ENCODE measurements around the gene ZNF648. TPM values are rescaled to one million over a fixed set of nuclear protein-coding genes. Genes with fewer than 3 reads are reported as not detected.
"Not testable (repeated sequence)": the region's sequence is repeated elsewhere in the genome, so short reads cannot be mapped to it uniquely, and the experiment has no call there.

Gene ZNF648
- total RNA-seq, 4 donors from 2014 or later = not detected

DNA sequence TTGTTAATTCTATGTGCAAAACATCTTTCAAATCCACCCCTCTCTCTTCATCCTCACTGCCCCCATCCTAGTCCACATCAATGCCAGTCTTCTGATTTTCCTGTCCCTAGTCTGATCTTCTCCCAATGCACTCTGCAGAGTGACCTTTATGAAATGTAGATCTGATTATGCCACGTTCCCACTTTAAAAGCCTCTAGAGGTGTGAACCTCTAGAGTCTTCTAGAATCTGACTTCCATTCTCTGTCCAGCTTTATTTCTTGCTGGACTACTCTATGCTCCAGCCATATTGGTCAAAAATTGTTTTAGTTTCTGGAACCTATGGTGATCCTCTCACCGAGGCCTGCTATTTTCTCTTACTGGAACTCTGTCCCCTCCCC is 32.5 kb downstream of the ZNF648 start:
- Histone ChIP-seq H3K4me1 (peaks cover 0 to 4% (median 0%) of the 10 kb centered on the region in 4 donors), H3K27ac (peak overlapping the region; percentile 72 to 84 (median 76)), H3K4me3 (peak overlapping the region; percentile 50 to 64 (median 56)), H3K27me3 (no peaks in the 10 kb centered on the region), H3K9me3 (no peaks in the 10 kb centered on the region), H3K36me3 (no peaks in the 10 kb centered on the region)
- DNase-seq = no peak
- TF ChIP-seq, protein P1, sequence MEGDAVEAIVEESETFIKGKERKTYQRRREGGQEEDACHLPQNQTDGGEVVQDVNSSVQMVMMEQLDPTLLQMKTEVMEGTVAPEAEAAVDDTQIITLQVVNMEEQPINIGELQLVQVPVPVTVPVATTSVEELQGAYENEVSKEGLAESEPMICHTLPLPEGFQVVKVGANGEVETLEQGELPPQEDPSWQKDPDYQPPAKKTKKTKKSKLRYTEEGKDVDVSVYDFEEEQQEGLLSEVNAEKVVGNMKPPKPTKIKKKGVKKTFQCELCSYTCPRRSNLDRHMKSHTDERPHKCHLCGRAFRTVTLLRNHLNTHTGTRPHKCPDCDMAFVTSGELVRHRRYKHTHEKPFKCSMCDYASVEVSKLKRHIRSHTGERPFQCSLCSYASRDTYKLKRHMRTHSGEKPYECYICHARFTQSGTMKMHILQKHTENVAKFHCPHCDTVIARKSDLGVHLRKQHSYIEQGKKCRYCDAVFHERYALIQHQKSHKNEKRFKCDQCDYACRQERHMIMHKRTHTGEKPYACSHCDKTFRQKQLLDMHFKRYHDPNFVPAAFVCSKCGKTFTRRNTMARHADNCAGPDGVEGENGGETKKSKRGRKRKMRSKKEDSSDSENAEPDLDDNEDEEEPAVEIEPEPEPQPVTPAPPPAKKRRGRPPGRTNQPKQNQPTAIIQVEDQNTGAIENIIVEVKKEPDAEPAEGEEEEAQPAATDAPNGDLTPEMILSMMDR (IDR thresholded peaks at IDR 0.05) = no peak
- no peak for TF ChIP-seq POLR2A (IDR thresholded peaks at IDR 0.05)

DNA sequence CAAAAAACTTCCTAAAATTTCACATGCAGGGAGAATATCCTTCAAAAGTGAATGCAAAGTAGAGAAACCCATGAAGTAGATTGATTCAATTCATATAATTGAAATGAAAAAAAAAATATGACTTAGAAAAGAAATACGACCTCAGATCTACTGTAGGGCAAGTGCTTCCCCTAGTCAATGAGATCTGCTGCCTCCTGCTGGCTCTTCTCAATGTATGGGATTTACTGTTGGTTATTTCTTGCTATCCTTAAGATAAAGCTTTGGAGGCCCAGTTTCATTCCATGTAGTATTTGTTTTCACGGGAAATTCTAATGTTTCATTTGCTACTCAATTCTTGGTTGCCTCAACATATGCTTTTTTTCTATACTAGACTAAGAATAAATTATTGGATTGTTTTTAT is 46.2 kb downstream of the ZNF648 start:
- no peak overlapping the region for H3K4me3 ChIP-seq
- H3K27me3 ChIP-seq = no peaks in the 10 kb centered on the region
- DNase-seq = no peak
- no peak for TF ChIP-seq POLR2A (IDR thresholded peaks at IDR 0.05)
- TF ChIP-seq, protein P1 (IDR thresholded peaks at IDR 0.05) = no peak
- no peaks in the 10 kb centered on the region for H3K36me3 ChIP-seq
- H3K9me3 ChIP-seq = no peaks in the 10 kb centered on the region
- no peak overlapping the region for H3K27ac ChIP-seq
- no peaks in the 10 kb centered on the region for H3K4me1 ChIP-seq

DNA sequence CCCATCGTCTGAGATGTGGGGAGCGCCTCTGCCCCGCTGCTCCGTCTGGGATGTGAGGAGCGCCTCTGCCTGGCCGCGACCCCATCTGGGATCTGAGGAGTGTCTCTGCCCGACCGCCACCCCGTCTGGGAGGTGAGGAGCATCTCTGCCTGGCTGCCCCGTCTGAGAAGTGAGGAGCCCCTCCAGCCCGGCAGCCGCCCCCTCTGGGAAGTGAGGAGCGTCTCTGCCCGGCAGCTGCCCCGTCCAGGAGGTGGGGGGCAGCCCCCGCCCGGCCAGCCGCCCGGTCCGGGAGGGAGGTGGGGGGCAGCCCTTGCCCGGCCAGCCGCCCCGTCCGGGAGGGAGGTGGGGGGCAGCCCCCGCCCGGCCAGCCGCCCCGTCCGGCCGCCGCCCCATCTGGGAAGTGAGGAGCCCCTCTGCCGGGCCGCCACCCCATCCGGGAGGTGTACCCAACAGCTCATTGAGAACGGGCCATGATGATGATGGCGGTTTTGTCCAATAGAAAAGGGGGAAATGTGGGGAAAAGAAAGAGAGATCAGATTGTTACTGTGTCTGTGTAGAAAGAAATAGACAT is 50.6 kb downstream of the ZNF648 start:
- not testable (repeated sequence) for DNase-seq, H3K9me3 ChIP-seq, H3K36me3 ChIP-seq

GRCh38 chr1:182005398-182005797 is 56.1 kb downstream of the ZNF648 start:
- DNase-seq, H3K36me3 ChIP-seq, H3K4me1 ChIP-seq, H3K27ac ChIP-seq, H3K27me3 ChIP-seq, H3K4me3 ChIP-seq, H3K9me3 ChIP-seq: not testable (repeated sequence)

More for the DNA sequence above, 50.6 kb downstream of the ZNF648 start:
- H3K27ac ChIP-seq, H3K4me1 ChIP-seq, H3K27me3 ChIP-seq, H3K4me3 ChIP-seq: not testable (repeated sequence)

GRCh38 chr1:182004601-182005000 is 56.9 kb downstream of the ZNF648 start:
- no peak for DNase-seq
- H3K27ac ChIP-seq = no peak overlapping the region
- no peak overlapping the region for H3K4me3 ChIP-seq
- no peaks in the 10 kb centered on the region for H3K36me3 ChIP-seq
- no peaks in the 10 kb centered on the region for H3K9me3 ChIP-seq
- H3K27me3 ChIP-seq = no peaks in the 10 kb centered on the region
- TF ChIP-seq, protein P1 (IDR thresholded peaks at IDR 0.05) = no peak
- TF ChIP-seq POLR2A (IDR thresholded peaks at IDR 0.05) = no peak
- no peaks in the 10 kb centered on the region for H3K4me1 ChIP-seq

Measured in Peyer's patch (tissue), 4 donors.